ENCODE measurements around the gene NDOR1.

NDOR1 gene

DNA sequence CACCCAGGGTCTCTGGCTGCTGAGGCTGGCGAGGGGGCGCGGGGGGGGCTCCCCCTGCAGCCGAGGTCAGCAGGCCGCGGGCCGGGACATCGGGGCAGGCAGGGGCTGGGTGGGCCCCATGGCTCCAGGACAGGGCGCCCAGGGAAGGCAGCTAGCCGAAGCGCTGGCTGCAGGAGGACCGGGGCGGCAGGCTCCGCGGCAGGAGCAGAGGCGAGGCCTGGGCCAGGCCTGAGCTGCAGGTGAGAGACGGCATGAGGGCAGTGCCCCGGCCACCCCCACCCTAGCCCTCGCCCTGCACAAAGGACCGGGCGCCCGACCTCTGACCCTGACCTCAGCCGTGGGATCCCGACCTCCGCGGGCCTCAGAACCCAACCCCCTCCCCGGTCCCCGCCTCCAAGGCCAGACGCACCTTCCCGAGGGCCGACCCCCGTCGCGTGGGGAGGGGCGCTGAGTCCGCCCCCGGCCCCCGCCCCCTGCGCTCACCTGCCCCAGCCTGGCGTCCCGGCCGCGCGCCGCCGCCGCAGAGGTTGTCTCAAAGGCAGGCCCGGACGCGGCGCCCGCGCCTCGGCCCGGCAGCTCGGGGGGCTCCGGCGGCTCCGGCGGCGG is 16.1 kb downstream of the NDOR1 start:
- DNase-seq = no peak

GRCh38 chr9:137222190-137223077 is 16.9 kb downstream of the NDOR1 start, which contains the start of gene RNF208:
Gene RNF208 (minus strand): TSS chr9:137222240. CDS start chr9:137221212, 1,028 bp downstream.
- DNase-seq = no peak

- DNase-seq = peak; percentile 97
These were observed 17.8 kb downstream of the NDOR1 start for GRCh38 chr9:137223078-137223970.

GRCh38 chr9:137224830-137225694 is 19.6 kb downstream of the NDOR1 start, which contains the start of gene CYSRT1:
Gene CYSRT1 (plus strand): TSS chr9:137225174. CDS start chr9:137225622, 448 bp downstream.
- DNase-seq = no peak

DNA sequence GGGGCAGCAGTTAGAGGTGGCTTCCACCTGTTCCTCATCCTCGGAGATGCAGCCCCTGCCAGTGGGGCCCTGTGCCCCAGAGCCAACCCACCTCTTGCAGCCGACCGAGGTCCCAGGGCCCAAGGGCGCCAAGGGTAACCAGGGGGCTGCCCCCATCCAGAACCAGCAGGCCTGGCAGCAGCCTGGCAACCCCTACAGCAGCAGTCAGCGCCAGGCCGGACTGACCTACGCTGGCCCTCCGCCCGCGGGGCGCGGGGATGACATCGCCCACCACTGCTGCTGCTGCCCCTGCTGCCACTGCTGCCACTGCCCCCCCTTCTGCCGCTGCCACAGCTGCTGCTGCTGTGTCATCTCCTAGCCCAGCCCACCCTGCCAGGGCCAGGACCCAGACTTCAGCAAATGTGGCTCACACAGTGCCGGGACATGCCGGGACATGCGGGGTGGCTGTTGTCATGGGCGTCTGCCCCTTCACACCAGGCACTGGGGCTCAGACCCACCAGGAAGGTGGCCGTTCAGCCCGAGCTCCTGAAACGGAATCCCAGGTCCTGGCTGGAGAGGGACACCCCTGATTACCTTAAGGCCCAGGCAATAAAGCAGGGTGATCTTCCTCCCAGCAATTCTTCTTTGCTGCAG is 20.3 kb downstream of the NDOR1 start:
- DNase-seq = no peak

GRCh38 chr9:137226338-137227053 is 21.0 kb downstream of the NDOR1 start:
- DNase-seq = no peak

- DNase-seq = peak; percentile 79
These were observed 21.8 kb downstream of the NDOR1 start, which contains the start of gene RNF224 for GRCh38 chr9:137227054-137227852. Gene RNF224 (plus strand): TSS chr9:137227502. CDS start chr9:137228336, 834 bp downstream.

GRCh38 chr9:137227853-137228505 is 22.5 kb downstream of the NDOR1 start:
- DNase-seq = no peak

DNA sequence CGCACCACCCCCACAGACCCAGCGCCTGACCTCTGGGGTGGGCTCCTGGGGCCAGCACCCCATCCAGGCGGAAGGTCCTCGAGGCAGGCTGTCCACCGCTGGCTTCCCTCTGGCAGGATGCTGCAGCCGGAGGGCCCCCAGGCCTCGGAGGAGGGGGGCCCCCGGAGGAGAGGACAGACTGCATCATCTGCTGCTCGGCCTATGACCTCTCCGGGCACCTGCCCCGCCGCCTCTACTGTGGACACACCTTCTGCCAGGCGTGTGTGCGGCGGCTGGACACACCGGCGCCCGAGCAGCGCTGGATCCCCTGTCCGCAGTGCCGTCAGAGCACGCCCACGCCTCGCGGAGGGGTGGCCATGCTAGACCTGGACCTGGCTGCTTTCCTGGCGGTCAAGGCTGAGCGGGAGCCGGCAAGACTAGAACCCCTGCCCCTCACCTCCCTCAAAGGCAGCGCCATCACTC is 23.0 kb downstream of the NDOR1 start:
- DNase-seq = no peak

GRCh38 chr9:137228968-137229896 is 23.7 kb downstream of the NDOR1 start:
- DNase-seq = no peak

DNA sequence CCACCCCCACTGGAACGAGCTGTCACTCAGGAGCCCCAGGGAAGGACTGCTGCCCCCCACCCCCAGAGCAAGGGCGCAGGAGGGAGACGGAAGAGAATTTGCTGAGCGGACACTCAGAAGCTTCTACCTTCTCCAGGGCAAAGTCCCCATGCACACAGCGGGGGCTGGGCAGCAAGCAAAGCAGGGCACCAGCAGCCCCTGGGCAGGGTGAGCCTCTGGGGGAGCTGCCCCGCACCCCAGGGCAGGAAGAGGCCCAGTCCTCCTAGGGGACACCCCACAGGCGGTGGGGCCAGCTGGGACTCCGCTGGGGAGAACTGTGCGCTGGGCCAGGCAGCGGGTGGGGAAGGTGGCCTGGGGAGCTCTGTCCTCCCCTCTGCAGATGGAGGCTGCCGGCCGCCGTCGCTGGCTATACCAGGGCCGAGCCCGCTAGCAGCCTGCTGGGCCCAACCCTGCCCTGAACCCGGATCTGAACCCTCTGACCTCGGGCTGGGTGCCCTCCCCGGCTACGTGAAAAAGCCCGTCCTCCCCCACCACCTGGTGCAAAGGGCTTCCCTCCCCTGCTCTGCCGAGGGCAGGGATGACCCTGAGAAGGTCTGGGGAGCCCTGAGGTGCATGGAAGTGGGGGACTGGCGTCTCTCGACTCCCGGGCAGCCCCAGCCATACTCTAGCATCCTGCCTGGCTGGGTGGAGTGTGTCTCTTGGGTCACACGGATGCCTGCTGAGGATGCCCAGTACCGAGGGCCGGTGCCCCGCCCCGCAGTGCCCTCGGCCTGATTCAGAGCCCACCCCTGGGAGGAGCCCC is 24.6 kb downstream of the NDOR1 start:
- DNase-seq = no peak

GRCh38 chr9:137230705-137231371 is 25.3 kb downstream of the NDOR1 start, which contains the start of gene SLC34A3:
Gene SLC34A3 (plus strand): TSS chr9:137230901. CDS start chr9:137231703, 802 bp downstream.
- no peak for DNase-seq

DNA sequence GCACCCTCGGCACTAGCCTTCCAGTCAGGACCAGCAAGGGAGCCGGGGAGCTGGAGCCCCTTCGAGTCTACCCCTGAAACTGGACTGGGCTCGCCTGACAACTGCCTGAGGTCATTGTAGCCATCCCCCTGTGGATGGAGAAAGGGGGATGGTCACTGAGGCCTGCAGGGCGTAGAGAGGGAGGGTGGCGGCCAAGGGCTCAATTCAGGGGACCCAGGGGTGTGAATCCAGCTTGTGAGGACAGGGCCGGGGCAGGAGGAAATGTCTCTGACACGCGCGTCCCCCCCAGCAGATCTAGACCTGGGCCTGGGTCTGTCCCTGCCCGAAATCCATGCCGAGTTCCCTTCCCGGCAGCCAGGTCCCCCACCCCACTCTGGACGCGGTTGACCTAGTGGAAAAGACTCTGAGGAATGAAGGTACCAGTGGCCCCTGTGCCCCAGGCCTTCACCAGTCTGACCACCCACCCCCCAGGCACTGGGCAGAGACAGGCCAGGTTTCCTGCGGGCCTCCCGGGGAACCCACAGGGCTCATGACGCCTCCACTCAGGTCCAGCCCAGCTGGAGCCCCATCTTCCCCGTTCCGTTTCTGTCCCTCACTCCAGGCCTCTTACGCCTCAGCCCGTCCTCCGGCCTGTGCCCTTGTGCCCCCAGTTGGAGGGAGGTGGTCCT is 26.0 kb downstream of the NDOR1 start:
- DNase-seq = no peak

DNA sequence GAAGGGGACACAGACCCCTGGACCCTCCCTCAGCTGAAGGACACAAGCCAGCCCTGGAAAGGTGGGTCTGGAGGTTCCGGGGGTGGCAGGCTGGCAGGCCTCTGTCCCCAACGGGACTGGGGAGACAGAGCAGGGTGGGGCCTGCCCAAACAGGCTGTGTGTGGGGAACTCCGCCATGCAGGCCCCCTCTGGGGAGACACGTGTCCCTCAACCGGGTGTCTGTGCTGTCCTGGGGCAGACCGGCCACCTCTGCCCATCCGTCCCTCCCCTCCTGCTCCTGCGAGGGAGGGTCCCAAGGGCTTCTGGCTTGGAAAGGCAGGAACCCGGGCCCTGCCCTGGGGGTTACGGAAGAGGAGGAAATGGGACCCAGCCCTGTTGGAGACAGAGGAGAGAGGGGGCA is 26.6 kb downstream of the NDOR1 start:
- DNase-seq = no peak

DNA sequence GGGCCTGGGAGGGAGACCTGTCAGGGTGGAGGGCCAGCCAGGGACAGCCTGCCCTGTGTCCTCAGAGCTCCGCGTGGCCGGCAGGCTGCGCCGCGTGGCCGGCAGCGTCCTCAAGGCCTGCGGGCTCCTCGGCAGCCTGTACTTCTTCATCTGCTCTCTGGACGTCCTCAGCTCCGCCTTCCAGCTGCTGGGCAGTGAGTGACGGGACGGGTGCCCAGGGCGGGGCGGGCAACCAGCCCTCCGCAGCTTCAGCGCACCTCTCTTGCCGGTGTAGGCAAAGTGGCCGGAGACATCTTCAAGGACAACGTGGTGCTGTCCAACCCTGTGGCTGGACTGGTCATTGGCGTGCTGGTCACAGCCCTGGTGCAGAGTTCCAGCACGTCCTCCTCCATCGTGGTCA is 27.0 kb downstream of the NDOR1 start:
- no peak for DNase-seq

All from effector CD4-positive, alpha-beta T cell (primary cell).